Ascending aorta (tissue), 2 donors: ENCODE data around the gene GFPT2. TPM values are rescaled to one million over a fixed set of nuclear protein-coding genes. Genes with fewer than 3 reads are reported as not detected.

ENCODE experiments used
- DNase-seq, 2 donors: peaks; one replicate each; pipeline ENCODE4 v3.0.0-alpha.2; 2019; ENCODE audit warnings: low spot score in 2 of 2
- H3K27ac ChIP-seq, 2 donors: fragments of 200-600 bp; sonication (generic); one replicate each; pipeline ENCODE4 v1.5.1; 2016 to 2017; ENCODE audit warnings: mild to moderate bottlenecking in 1 of 2
- H3K27me3 ChIP-seq: fragments of 200-600 bp; sonication (generic); one replicate; pipeline ENCODE4 v1.5.1; 2017
- H3K36me3 ChIP-seq, 2 donors: fragments of 200-600 bp; sonication (generic); one replicate each; pipeline ENCODE4 v1.5.1; 2016
- H3K4me1 ChIP-seq, 2 donors: fragments of 200-600 bp; sonication (generic); one replicate each; pipeline ENCODE4 v1.5.1; 2016 to 2017; ENCODE audit warnings: mild to moderate bottlenecking in 1 of 2
- H3K4me3 ChIP-seq, 2 donors: fragments of 200-600 bp; sonication (generic); one replicate each; pipeline ENCODE4 v1.5.1; 2016 to 2017; ENCODE audit warnings: mild to moderate bottlenecking in 1 of 2
- H3K9me3 ChIP-seq, 2 donors: fragments of 200-600 bp; sonication (generic); one replicate each; pipeline ENCODE4 v1.5.1; 2016
- intact Hi-C: fragments of 100-400 bp; cut with DNase I; formaldehyde crosslinking; loops from one replicate; pipeline ENCODE4 v1.15.1; 2023
- total RNA-seq: library from RNA; depleted of rRNA; stranded (reverse); fragments of >200 nt; gene quantifications from one replicate; pipeline ENCODE4 v1.1.0, GENCODE V29; 2016
- TF ChIP-seq, protein P1 (sequence below), 3 experiments: fragments of 200-600 bp in 2 of 3; fragments of 450-650 bp in 1 of 3; sonication (generic) in 2 of 3; IDR thresholded peaks; one replicate each; pipeline ENCODE4 v1.5.1; 2016 to 2019; ENCODE audit warnings: antibody characterized with exemption in 3 of 3, mild to moderate bottlenecking in 1 of 3, moderate library complexity in 1 of 3

Gene GFPT2
- total RNA-seq, 1 donor from 2014 or later, result 25.2 TPM

DNA sequence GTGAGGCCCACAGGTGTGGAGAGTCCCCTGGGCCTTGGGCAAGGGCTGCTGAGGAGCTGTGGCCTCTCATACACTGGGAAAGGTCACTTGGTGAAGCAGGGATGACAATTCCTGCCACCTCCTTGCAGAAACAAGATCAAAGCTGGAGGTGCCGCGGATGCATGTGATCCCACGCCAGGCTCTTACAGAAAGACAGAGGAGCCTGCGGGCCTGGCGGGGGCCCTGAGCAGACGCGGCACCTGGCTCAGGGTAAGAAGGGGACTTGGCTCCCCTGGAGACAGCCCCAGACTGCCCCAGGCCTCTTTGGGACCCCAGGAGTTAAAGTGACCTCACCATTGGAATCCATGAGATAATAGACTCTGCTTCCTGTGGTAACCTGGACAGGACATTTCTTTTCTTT lies 4.8 kb downstream of the GFPT2 start:
- Histone ChIP-seq H3K36me3 (no peaks in the 10 kb centered on the region), H3K27ac (no peak overlapping the region), H3K9me3 (no peaks in the 10 kb centered on the region), H3K4me1 (peaks cover 0 to 7% of the 10 kb centered on the region in 2 donors), H3K4me3 (no peak overlapping the region), H3K27me3 (no peaks in the 10 kb centered on the region)
- intact Hi-C loops, result no loop called here
- DNase-seq, result no peak
- TF ChIP-seq, protein P1, sequence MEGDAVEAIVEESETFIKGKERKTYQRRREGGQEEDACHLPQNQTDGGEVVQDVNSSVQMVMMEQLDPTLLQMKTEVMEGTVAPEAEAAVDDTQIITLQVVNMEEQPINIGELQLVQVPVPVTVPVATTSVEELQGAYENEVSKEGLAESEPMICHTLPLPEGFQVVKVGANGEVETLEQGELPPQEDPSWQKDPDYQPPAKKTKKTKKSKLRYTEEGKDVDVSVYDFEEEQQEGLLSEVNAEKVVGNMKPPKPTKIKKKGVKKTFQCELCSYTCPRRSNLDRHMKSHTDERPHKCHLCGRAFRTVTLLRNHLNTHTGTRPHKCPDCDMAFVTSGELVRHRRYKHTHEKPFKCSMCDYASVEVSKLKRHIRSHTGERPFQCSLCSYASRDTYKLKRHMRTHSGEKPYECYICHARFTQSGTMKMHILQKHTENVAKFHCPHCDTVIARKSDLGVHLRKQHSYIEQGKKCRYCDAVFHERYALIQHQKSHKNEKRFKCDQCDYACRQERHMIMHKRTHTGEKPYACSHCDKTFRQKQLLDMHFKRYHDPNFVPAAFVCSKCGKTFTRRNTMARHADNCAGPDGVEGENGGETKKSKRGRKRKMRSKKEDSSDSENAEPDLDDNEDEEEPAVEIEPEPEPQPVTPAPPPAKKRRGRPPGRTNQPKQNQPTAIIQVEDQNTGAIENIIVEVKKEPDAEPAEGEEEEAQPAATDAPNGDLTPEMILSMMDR (IDR thresholded peaks at IDR 0.05), result no peak

DNA sequence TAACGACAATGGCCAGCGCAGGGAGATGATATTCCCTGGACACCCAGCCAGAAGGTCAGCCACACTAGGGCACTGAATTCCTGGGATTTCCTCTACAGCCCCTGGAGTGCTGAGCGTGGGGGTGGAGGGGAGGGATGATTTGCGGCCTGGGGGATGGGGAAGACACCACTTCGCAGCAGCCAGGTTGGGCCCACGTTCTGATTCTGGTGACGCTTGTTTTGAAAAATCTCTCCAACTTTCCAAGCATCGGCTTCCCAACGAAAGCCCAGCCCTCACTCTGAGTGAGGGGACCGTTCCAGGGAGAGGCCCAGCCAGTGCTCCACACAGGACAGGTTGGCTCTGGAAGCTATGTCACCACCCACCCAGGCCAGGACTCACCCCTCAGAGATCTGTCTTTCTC lies 5.4 kb downstream of the GFPT2 start:
- H3K27me3 ChIP-seq, result no peaks in the 10 kb centered on the region
- H3K36me3 ChIP-seq, result no peaks in the 10 kb centered on the region
- H3K9me3 ChIP-seq, result no peaks in the 10 kb centered on the region
- peaks cover 0 to 7% of the 10 kb centered on the region in 2 donors for H3K4me1 ChIP-seq
- TF ChIP-seq, protein P1 (IDR thresholded peaks at IDR 0.05), result no peak
- H3K27ac ChIP-seq, result no peak overlapping the region
- no peak for DNase-seq
- intact Hi-C loops, result no loop called here
- H3K4me3 ChIP-seq, result no peak overlapping the region

DNA sequence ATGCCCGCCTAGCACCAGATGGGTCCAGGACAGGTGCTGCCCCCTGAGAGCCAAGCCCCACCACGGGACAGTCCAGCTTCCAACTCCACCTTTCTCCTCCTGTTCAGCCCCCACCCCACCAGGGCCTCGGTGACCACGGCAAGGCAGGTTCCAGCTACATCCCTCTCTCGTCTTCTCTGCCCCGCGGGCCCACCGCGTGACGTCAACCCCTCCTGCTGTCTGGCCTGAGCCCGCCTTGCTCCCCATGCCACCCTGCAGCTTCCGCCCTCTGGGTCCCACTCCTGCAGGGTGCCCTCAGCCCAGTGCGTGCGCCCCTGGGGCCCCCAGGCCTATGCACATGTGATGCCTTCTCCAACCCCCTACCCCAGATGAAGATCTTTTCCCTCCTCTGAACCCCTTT lies 6.8 kb downstream of the GFPT2 start:
- no peaks in the 10 kb centered on the region for H3K9me3 ChIP-seq
- H3K27ac ChIP-seq, result no peak overlapping the region
- no peak overlapping the region for H3K4me3 ChIP-seq
- H3K4me1 ChIP-seq, result peaks cover 0 to 4% of the 10 kb centered on the region in 2 donors
- no peaks in the 10 kb centered on the region for H3K27me3 ChIP-seq
- intact Hi-C loops, result no loop called here
- no peaks in the 10 kb centered on the region for H3K36me3 ChIP-seq
- DNase-seq, result no peak
- TF ChIP-seq, protein P1 (IDR thresholded peaks at IDR 0.05), result no peak

DNA sequence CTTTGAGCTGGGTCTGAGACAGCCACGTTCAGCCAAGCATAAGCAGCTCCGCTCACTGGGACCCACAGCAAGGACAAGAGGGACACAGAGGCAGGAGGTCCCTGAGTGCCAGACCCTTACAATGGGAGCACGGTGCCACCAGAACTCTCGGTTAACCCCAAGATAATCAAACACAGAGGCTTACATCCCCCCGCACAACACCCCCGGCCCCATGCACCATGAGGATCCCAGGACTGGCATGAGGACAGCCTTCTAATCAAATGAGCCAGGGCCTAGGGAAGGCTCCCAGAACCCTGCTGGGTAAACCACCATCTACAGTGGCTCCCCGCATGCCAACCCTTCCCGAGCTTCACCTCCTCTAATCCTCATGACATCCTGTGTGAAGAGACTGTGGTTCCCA lies 7.4 kb downstream of the GFPT2 start:
- Histone ChIP-seq H3K27ac (no peak overlapping the region), H3K4me1 (peaks cover 0 to 4% of the 10 kb centered on the region in 2 donors), H3K27me3 (no peaks in the 10 kb centered on the region), H3K36me3 (no peaks in the 10 kb centered on the region), H3K9me3 (no peaks in the 10 kb centered on the region), H3K4me3 (no peak overlapping the region)
- no peak for DNase-seq
- TF ChIP-seq, protein P1 (IDR thresholded peaks at IDR 0.05), result no peak
- intact Hi-C loops, result no loop called here

DNA sequence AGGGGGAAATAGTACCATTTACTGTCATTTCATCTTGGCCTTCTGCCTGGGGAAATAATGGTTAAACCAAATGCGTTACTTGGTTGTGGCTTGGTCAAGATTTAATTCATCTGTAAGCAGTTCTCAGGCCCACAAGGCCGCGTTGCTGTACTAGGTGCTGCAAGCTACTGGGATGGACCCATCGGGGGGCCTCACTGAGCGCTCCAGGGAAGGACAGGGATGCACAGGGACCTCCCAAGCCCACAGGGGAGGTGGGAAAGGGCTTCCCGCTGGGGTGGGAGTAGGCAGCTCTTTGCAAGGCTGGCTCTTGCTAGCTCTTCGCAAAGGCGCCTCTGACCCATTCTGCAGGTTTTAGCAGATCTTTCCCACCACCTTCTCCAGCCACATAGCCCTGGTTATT lies 8.0 kb downstream of the GFPT2 start:
- H3K4me3 ChIP-seq, result no peak overlapping the region
- TF ChIP-seq, protein P1 (IDR thresholded peaks at IDR 0.05), result no peak

DNA sequence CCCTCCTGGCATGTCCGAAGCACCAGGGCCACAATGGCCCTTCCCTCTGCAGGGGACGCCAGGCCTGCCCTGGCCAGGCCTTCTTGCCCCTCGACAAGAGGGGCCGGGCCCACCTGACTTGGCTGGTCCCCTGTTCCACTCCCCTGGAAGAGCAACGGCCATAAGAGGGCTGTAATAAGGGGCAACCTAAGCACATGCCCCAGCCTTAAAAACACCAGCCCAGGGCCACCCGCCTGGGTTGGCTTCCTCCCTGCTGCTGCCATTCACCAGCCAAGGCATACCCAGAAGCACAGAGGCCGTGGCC lies 8.5 kb downstream of the GFPT2 start:
- no peaks in the 10 kb centered on the region for H3K27me3 ChIP-seq
- no peak for DNase-seq
- H3K36me3 ChIP-seq, result no peaks in the 10 kb centered on the region
- no peak overlapping the region for H3K4me3 ChIP-seq
- intact Hi-C loops, result no loop called here
- TF ChIP-seq, protein P1 (IDR thresholded peaks at IDR 0.05), result no peak
- no peak overlapping the region for H3K27ac ChIP-seq
- H3K4me1 ChIP-seq, result peaks cover 0 to 4% of the 10 kb centered on the region in 2 donors
- H3K9me3 ChIP-seq, result no peaks in the 10 kb centered on the region

More for the DNA sequence above, 8.0 kb downstream of the GFPT2 start:
- intact Hi-C loops, result no loop called here
- Histone ChIP-seq H3K9me3 (no peaks in the 10 kb centered on the region), H3K27me3 (no peaks in the 10 kb centered on the region), H3K4me1 (peaks cover 0 to 4% of the 10 kb centered on the region in 2 donors), H3K36me3 (no peaks in the 10 kb centered on the region), H3K27ac (no peak overlapping the region)
- DNase-seq, result no peak
